T-helper 17 cell (primary cell): ENCODE data around the gene SLC9A8. TPM values are rescaled to one million over a fixed set of nuclear protein-coding genes. Genes with fewer than 3 reads are reported as not detected.

ENCODE experiments used
- ATAC-seq: fragments of 150-1000 bp; cut with Tn5 transposase; 2 replicates; pipeline ENCODE4 v1.10.0; 2021; ENCODE audit warnings: mild to moderate bottlenecking, moderate library complexity
- DNase-seq, 3 donors: peaks; one replicate each; pipeline versions ENCODE4 v3.0.0 to v3.0.0-alpha.2; 2020 to 2021
- H3K9me3 ChIP-seq: one replicate; pipeline ENCODE4 v1.7.0; 2013; ENCODE audit warnings: low read length, mild to moderate bottlenecking; ENCODE audit not compliant: control insufficient read depth, poor library complexity, severe bottlenecking
- H3K27ac Mint-ChIP-seq: one replicate; pipeline ENCODE4 v1.8.0; 2022; ENCODE audit warnings: mild to moderate bottlenecking, moderate library complexity, mixed read lengths
- H3K27me3 Mint-ChIP-seq: one replicate; pipeline ENCODE4 v1.8.0; 2022; ENCODE audit warnings: mixed read lengths
- H3K36me3 Mint-ChIP-seq: one replicate; pipeline ENCODE4 v1.8.0; 2022; ENCODE audit warnings: low read depth, mixed read lengths
- H3K4me1 Mint-ChIP-seq: one replicate; pipeline ENCODE4 v1.8.0; 2022; ENCODE audit warnings: mild to moderate bottlenecking, mixed read lengths
- H3K4me3 Mint-ChIP-seq: one replicate; pipeline ENCODE4 v1.8.0; 2022; ENCODE audit warnings: mild to moderate bottlenecking, moderate library complexity, mixed read lengths
- total RNA-seq, 4 donors: library from RNA in 2 of 4; stranded (reverse) in 2 of 4; gene quantifications; one replicate each; pipeline ENCODE4 v1.2.3 and lab custom pipeline; 2022 to 2026

Gene SLC9A8
- total RNA-seq, 2 donors from 2014 or later, result 42.4 to 44.8 TPM

DNA sequence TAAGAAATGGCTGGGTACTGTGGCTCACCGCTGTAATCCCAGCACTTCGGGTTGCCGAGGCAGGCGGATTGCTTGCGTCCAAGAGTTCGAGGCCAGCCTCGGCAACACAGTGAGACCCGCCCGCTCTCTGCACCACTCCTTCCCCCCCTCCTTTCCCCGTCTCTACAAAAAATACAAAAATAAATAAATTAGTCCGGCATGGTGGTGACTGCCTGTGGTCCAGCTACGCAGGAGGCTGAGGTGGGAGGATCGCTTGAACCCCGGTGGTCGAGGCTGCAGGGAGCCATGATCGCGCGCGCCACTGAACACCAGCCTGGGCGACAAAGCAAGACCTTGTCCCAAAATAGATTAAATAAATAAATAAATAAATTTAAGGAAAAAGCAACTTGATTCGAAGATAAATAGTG lies 123.1 kb downstream of the SLC9A8 start:
- Mint-ChIP-seq H3K4me3 (peak overlapping the region; percentile 96), H3K4me1 (peaks cover 36% of the 10 kb centered on the region), H3K27me3 (no peaks in the 10 kb centered on the region), H3K27ac (no peak overlapping the region), H3K36me3 (no peaks in the 10 kb centered on the region)
- ATAC-seq (no peak), DNase-seq (no peak)
- H3K9me3 ChIP-seq, result no peaks in the 10 kb centered on the region

DNA sequence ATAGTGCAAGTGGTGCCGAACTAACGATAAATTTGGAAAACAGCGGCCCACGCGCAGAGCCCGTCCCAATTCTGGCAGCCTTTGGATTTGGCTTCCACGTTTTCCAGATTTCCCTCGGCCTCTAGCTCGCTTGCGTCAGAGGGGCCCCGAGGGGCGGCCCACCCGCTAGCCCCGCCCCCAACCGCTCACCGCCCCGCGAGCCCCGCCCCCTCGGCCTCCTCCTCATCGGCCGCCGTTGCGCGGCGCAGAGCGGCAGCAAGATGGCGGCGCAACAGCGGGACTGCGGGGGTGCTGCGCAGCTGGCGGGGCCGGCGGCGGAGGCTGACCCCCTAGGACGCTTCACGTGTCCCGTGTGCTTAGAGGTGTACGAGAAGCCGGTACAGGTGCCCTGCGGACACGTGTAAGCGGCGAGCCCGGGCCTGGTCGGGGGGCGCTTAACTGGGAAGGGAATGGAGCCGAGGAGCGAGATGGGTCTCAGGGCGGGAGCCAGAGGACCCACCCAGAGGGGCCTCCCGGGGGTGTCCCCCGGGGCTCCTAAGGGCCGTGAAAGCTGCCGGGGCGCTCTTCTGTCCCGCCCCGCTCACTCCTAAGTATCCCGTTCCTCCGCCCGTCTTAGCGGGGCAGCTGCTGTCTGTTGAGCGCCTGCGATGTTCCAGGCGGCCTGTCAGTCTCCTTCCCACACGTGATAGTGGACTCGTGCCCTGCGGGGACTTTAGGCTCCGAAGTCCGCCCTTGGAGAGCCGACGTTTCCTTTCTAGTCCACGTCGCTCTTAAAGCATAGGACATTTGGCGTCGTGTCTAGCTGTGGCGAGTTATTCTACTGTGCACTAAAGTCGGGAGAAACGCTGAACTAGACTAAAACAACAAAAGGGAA lies 123.8 kb downstream of the SLC9A8 start, which contains the start of gene RNF114:
Gene RNF114 (plus strand): TSS at position 245 of the 874 bp plus-strand sequence. CDS start 16 bp downstream, at position 261.
- DNase-seq, result peak; percentile 84 to 95 (median 90)
- peaks cover 42% of the 10 kb centered on the region for H3K4me1 Mint-ChIP-seq
- peak within 1 kb of the TSS; percentile 96 for H3K4me3 Mint-ChIP-seq
- peak within 1 kb of the TSS; percentile 93 for H3K27ac Mint-ChIP-seq
- no peaks in the 10 kb centered on the region for H3K27me3 Mint-ChIP-seq
- ATAC-seq, result peak; percentile 96
- H3K36me3 Mint-ChIP-seq, result peaks cover under 1% of the 10 kb centered on the region
- H3K9me3 ChIP-seq, result no peaks in the 10 kb centered on the region

DNA sequence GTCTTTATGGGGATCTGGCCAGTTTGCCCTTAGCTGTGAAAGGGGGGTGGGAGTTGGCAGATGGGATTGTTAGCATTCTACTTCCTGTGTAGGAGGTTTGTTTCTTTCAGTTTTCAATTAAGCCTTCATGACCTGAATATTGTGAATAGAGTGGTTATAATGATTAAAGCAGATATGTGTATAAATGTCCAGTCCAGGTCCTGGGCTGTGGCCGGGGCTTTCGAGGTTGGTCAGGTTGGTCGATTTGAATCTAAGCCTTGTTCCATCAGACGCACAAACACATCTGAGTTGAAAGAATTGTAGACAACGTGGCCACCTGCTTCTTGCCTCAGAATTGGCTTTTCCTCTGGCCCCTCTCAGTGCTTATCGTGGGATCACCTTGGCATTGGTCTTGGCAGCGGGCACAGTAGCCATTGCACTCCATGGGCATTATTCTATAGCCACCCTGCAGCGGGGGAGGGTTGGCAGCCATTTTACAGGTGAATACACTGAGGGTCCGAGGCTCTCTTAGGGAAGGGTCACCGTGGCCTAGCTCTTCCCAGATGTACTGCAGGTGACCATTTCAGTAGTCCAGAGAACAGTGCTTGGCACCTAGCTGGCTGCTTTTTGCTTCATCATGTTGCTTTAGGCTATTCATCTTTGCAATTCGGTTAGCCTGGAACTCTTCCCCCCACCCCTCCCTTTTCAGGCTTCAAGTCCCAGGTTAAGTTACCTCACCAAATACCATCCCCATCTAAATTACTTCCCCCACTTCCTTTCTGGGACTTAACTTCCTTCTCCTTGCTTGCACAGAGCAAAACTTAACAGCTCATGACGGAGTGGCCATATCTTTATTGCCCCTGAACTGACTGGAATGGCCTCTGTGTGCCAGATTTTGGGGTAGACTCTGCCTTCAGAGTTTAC lies 124.7 kb downstream of the SLC9A8 start:
- H3K36me3 Mint-ChIP-seq, result peaks cover 2% of the 10 kb centered on the region
- DNase-seq (no peak), ATAC-seq (no peak)
- H3K27me3 Mint-ChIP-seq, result no peaks in the 10 kb centered on the region
- H3K4me3 Mint-ChIP-seq, result peak overlapping the region; percentile 96
- peaks cover 45% of the 10 kb centered on the region for H3K4me1 Mint-ChIP-seq
- H3K9me3 ChIP-seq, result no peaks in the 10 kb centered on the region
- peak overlapping the region; percentile 93 for H3K27ac Mint-ChIP-seq

DNA sequence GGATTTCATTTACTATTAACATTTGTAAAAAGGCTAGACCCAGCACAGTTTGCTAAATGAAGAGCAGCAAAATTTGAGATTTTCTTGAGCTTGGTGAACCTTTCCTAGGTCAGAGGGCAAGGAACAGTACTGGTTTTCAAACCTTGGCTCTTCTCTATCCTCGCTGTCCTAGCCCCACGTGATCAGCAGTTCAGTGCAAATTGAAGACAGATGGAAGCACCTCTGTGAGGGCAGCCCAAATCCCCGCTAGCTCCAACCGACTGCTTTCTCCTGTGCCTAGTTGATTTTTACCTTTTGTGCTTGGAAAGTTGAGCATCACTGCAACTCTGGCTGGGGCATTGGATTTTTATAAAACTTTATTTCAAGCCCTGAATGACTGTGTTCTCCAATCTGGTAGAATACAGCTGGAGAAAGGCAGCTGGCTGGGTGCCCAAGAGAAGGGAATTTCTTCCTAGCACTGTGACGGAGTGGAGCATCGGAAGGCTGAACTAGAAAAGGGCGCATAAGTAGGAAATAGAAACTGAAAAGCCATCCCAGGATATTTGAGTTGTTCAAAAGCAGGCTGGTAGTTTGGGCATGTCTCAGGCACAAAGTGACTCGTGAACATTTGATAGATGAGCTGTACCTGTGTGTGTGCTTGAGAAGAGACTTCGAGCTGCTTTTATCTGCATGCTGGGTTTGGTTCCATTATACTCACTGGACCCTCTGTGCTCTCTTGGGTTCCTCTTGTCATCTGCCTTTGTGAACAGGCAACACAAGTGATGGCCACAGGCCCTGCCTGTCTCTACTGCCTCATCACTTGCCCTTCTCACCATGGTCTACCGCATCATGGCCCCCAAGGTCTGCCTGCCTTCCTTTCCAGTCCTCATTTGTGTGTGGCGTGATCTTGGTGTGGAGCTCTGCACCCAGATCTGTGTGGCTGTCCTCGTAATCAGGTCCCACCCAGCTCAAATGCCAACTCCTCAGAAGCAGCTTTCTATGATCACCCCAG lies 125.8 kb downstream of the SLC9A8 start:
- no peaks in the 10 kb centered on the region for H3K9me3 ChIP-seq
- Mint-ChIP-seq H3K4me1 (peaks cover 48% of the 10 kb centered on the region), H3K36me3 (peaks cover 2% of the 10 kb centered on the region), H3K27ac (peak overlapping the region; percentile 93), H3K4me3 (peak overlapping the region; percentile 96), H3K27me3 (no peaks in the 10 kb centered on the region)
- no peak for ATAC-seq
- DNase-seq, result no peak

DNA sequence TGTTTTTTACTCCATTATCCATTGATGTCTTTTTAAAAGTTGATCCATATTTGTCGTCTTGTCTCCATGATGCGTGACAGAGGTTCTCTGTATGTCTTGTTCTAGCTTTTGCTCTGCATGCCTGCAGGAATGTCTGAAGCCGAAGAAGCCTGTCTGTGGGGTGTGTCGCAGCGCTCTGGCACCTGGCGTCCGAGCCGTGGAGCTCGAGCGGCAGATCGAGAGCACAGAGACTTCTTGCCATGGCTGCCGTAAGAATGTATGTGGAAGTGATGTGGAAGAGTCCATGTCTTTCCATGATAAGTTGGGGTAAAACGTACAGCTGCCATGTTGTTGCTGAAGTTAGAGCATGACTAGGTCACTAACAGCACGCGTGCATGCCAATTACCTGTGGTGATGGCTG lies 128.8 kb downstream of the SLC9A8 start:
- Mint-ChIP-seq H3K36me3 (peaks cover 2% of the 10 kb centered on the region), H3K4me1 (peaks cover 45% of the 10 kb centered on the region), H3K4me3 (no peak overlapping the region), H3K27me3 (no peaks in the 10 kb centered on the region), H3K27ac (peak overlapping the region; percentile 27)
- no peak for DNase-seq
- H3K9me3 ChIP-seq, result no peaks in the 10 kb centered on the region
- no peak for ATAC-seq

Other genes with a start within 250 kb of the SLC9A8 start
- gene PTGIS, start 244.7 kb upstream of the SLC9A8 start, total RNA-seq, result not detected
- 10 to 100 TPM; 17.3 to 19.0 TPM for gene B4GALT5, start 99.0 kb upstream of the SLC9A8 start, total RNA-seq
- 10 to 100 TPM; 23.5 to 24.9 TPM for gene SPATA2, start 102.7 kb downstream of the SLC9A8 start, total RNA-seq
- 100 to 1,000 TPM; 104 to 111 TPM for gene RNF114, start 123.6 kb downstream of the SLC9A8 start, total RNA-seq
- gene SNAI1, start 170.2 kb downstream of the SLC9A8 start, total RNA-seq, result 1 to 10 TPM; 2.2 to 3.3 TPM